Mesothelial cell of epicardium (in vitro differentiated cells): ENCODE results near the gene HMGN3. TPM values are rescaled to one million over a fixed set of nuclear protein-coding genes. Genes with fewer than 3 reads are reported as not detected.

Experiments
- DNase-seq, 2 experiments: peaks; one replicate each; pipeline ENCODE4 v3.0.0; 2021; ENCODE audit warnings: low spot score in 2 of 2; ENCODE audit not compliant: unreplicated experiment in 2 of 2
- H3K27ac Mint-ChIP-seq: 2 replicates; pipeline ENCODE4 v1.8.0; 2021; ENCODE audit warnings: mixed read lengths
- H3K27me3 Mint-ChIP-seq: 2 replicates; pipeline ENCODE4 v1.8.0; 2021; ENCODE audit warnings: low read depth, mixed read lengths
- H3K36me3 Mint-ChIP-seq: 2 replicates; pipeline ENCODE4 v1.8.0; 2021; ENCODE audit warnings: mixed read lengths
- H3K4me1 Mint-ChIP-seq: 2 replicates; pipeline ENCODE4 v1.8.0; 2021; ENCODE audit warnings: mixed read lengths
- H3K4me3 Mint-ChIP-seq: 2 replicates; pipeline ENCODE4 v1.8.0; 2021; ENCODE audit warnings: mild to moderate bottlenecking, moderate library complexity, mixed read lengths
- H3K9me3 Mint-ChIP-seq: 2 replicates; pipeline ENCODE4 v1.8.0; 2021; ENCODE audit warnings: mixed read lengths
- CTCF ChIP-seq: fragments of 200-600 bp; sonication (generic); IDR thresholded peaks from one replicate; pipeline ENCODE4 v1.5.0; 2021; ENCODE audit warnings: antibody characterized with exemption; ENCODE audit not compliant: unreplicated experiment
- total RNA-seq: library from RNA; stranded (reverse); gene quantifications from 3 replicates; pipeline ENCODE4 v1.2.1, GENCODE V29; 2021

Gene HMGN3
- total RNA-seq, 1 donor from 2014 or later, result 104 TPM

GRCh38 chr6:79239536-79240168, 5.2 kb upstream of the HMGN3 start:
- H3K27ac Mint-ChIP-seq, result no peak overlapping the region
- peaks cover 11% of the 10 kb centered on the region for H3K4me1 Mint-ChIP-seq
- no peak for TF ChIP-seq CTCF
- DNase-seq, result no peak
- H3K36me3 Mint-ChIP-seq, result no peaks in the 10 kb centered on the region
- H3K4me3 Mint-ChIP-seq, result no peak overlapping the region
- H3K9me3 Mint-ChIP-seq, result peaks cover 6% of the 10 kb centered on the region
- no peaks in the 10 kb centered on the region for H3K27me3 Mint-ChIP-seq

- Mint-ChIP-seq H3K27ac (no peak overlapping the region), H3K27me3 (no peaks in the 10 kb centered on the region), H3K36me3 (no peaks in the 10 kb centered on the region), H3K4me3 (no peak overlapping the region), H3K9me3 (peaks cover 6% of the 10 kb centered on the region), H3K4me1 (peaks cover 11% of the 10 kb centered on the region)
- no peak for DNase-seq
- TF ChIP-seq CTCF, result no peak
Measured at GRCh38 chr6:79238919-79239318, 4.4 kb upstream of the HMGN3 start.

GRCh38 chr6:79236711-79237110, 2.2 kb upstream of the HMGN3 start:
- H3K27me3 Mint-ChIP-seq, result no peaks in the 10 kb centered on the region
- DNase-seq, result no peak
- H3K4me1 Mint-ChIP-seq, result peaks cover 21% of the 10 kb centered on the region
- no peak overlapping the region for H3K27ac Mint-ChIP-seq
- no peak overlapping the region for H3K4me3 Mint-ChIP-seq
- peaks cover 6% of the 10 kb centered on the region for H3K9me3 Mint-ChIP-seq
- no peaks in the 10 kb centered on the region for H3K36me3 Mint-ChIP-seq
- no peak for TF ChIP-seq CTCF

- peak overlapping the region; percentile 97 for H3K27ac Mint-ChIP-seq
- peaks cover 4% of the 10 kb centered on the region for H3K36me3 Mint-ChIP-seq
- H3K4me3 Mint-ChIP-seq, result peak overlapping the region; percentile 92
- peaks cover 6% of the 10 kb centered on the region for H3K9me3 Mint-ChIP-seq
- H3K27me3 Mint-ChIP-seq, result no peaks in the 10 kb centered on the region
- DNase-seq, result peak; percentile 48 to 77
- peaks cover 25% of the 10 kb centered on the region for H3K4me1 Mint-ChIP-seq
- TF ChIP-seq CTCF, result no peak
Measured at GRCh38 chr6:79233611-79234149, 802 bp downstream of the HMGN3 start.

GRCh38 chr6:79232696-79233462, 1.6 kb downstream of the HMGN3 start:
- H3K9me3 Mint-ChIP-seq, result peaks cover 6% of the 10 kb centered on the region
- H3K36me3 Mint-ChIP-seq, result peaks cover 7% of the 10 kb centered on the region
- peak overlapping the region; percentile 97 for H3K27ac Mint-ChIP-seq
- TF ChIP-seq CTCF, result no peak
- no peak for DNase-seq
- H3K27me3 Mint-ChIP-seq, result no peaks in the 10 kb centered on the region
- peak overlapping the region; percentile 92 for H3K4me3 Mint-ChIP-seq
- peaks cover 24% of the 10 kb centered on the region for H3K4me1 Mint-ChIP-seq
